Heart right ventricle (tissue), 16 donors: ENCODE data around the gene CCDC27. TPM values are rescaled to one million over a fixed set of nuclear protein-coding genes. Genes with fewer than 3 reads are reported as not detected.
"Not testable (repeated sequence)": the region's sequence is repeated elsewhere in the genome, so short reads cannot be mapped to it uniquely, and the experiment has no call there.

Experiments
- ATAC-seq, 8 donors: fragments of 200-7000 bp; cut with Tn5 transposase; one replicate each; pipeline ENCODE4 v1.9.1; 2020; ENCODE audit warnings: mild to moderate bottlenecking in 8 of 8, moderate library complexity in 8 of 8, moderate number of reproducible peaks in 1 of 8
- DNase-seq, 2 donors: peaks; one replicate each; pipeline ENCODE4 v3.0.0-alpha.2; 2020
- H3K27ac ChIP-seq, 10 donors: fragments of 200-600 bp; sonication (generic) in 2 of 10; one replicate each; pipeline versions ENCODE4 v1.5.0 to v1.8.0; 2020 to 2022; ENCODE audit warnings: mild to moderate bottlenecking in 3 of 10
- H3K27me3 ChIP-seq, 7 donors: fragments of 200-600 bp; one replicate each; pipeline ENCODE4 v1.8.0; 2021 to 2022; ENCODE audit warnings: mild to moderate bottlenecking in 2 of 7
- H3K36me3 ChIP-seq, 9 donors: fragments of 200-600 bp; sonication (generic) in 1 of 9; one replicate each; pipeline versions ENCODE4 v1.5.0 to v1.8.0; 2020 to 2022; ENCODE audit warnings: mild to moderate bottlenecking in 2 of 9
- H3K4me1 ChIP-seq, 9 donors: fragments of 200-600 bp; sonication (generic) in 1 of 9; one replicate each; pipeline versions ENCODE4 v1.5.0 to v1.8.0; 2020 to 2022; ENCODE audit warnings: mild to moderate bottlenecking in 4 of 9
- H3K4me3 ChIP-seq, 10 donors: fragments of 200-600 bp; sonication (generic) in 2 of 10; one replicate each; pipeline versions ENCODE4 v1.5.0 to v1.8.0; 2020 to 2022; ENCODE audit warnings: mild to moderate bottlenecking in 7 of 10, moderate library complexity in 2 of 10
- H3K9me3 ChIP-seq, 11 donors: fragments of 200-600 bp in 10 of 11; sonication (generic) in 2 of 11; one replicate each; pipeline versions ENCODE4 v1.5.0 to v1.8.0; 2013 to 2022; ENCODE audit warnings: mild to moderate bottlenecking in 2 of 11, control low read depth in 1 of 11, moderate library complexity in 1 of 11
- CTCF ChIP-seq, 9 donors: fragments of 200-600 bp; sonication (generic) in 2 of 9; IDR thresholded peaks; one replicate each; pipeline versions ENCODE4 v1.5.0 to v1.8.0; 2021 to 2022; ENCODE audit warnings: antibody characterized with exemption in 9 of 9, mild to moderate bottlenecking in 5 of 9, moderate library complexity in 1 of 9
- WGBS, 2 donors: extraction: QIAGEN DNeasy Blood & Tissue Kit; methylation state at CpG; one replicate each; pipeline ENCODE4 v1.1.7; 2013; ENCODE audit warnings: inconsistent platforms in 1 of 2; 5-methylcytosine and 5-hydroxymethylcytosine counted together
- intact Hi-C, 10 donors: fragments of 100-400 bp; cut with DNase I; formaldehyde crosslinking; loops; one replicate each; pipeline versions ENCODE4 v1.11.1 to v1.14.2; 2022
- polyA plus RNA-seq, 2 donors: library from polyadenylated mRNA; stranded (reverse); fragments of 200-250 nt; gene quantifications; one replicate each; pipeline ENCODE4 v1.2.3, GENCODE V29; 2013
- total RNA-seq, 10 donors: library from RNA; stranded (reverse); fragmentation: NEBNext Ultra II Directional in 3 of 10; extraction: Animal tissue kit (Norgen Biotek cat#: 25700) in 3 of 10; gene quantifications; one replicate each; pipeline versions ENCODE4 v1.2.1 to v1.2.4, GENCODE V29; 2021 to 2023
- donor health status: Arrhythmogenic right ventricular cardiomyopathy.
- donor health status: ischemic (EF 13 %, LVEDD 7.1; RV severe dilation, severe dysfunction).
- donor health status: healthy with polysubstance abuse.
- donor health status: DM: no; HTN: yes; CAD: no.
- donor health status: DM: no; HTN: no; CAD: no.
- donor health status: ischemic (EF 25% LVEDD 6.9; RV normal size, moderate dysfunction).
- donor health status: ischemic (EF 25% LVEDD 5.7; RV mildly dilated, moderate dysfunction).
- donor health status: healthy.
- donor health status: DM: yes; HTN: yes; CAD: no.
- donor health status: Ischemic cardiomyopathy.
- donor health status: ischemic (EF 35%, LVEDD 5.7; RV mildly dilated, moderate dysfunction).
- donor health status: nonischemic (EF 11% LVEDD 7.7; RV severe dilation, severe dysfunction).
- donor health status: DM: yes; HTN: yes; CAD: no.
- donor health status: PGD.
- donor health status: ischemic (EF 29% LVEDD 5.4; RV normal size, mild dysfunction).
- donor health status: nonischemic (EF 23%, LVEDD 6.1; RV moderate dilation, normal function).

Gene CCDC27
- total and polyA plus RNA-seq, 12 donors, result 0.03 TPM; not detected in 11

- ATAC-seq (no peak), DNase-seq (no peak)
- 85 to 90% methylated on average over 11 of the region's 11 CpGs for WGBS, 2 donors
- H3K4me3 ChIP-seq, result no peak overlapping the region
- TF ChIP-seq CTCF (IDR thresholded peaks at IDR 0.05), result no peak
- H3K27me3 ChIP-seq, result peaks cover 0 to 51% (median 12%) of the 10 kb centered on the region in 7 donors
- intact Hi-C loops, result no loop called here
- H3K4me1 ChIP-seq, result no peaks in the 10 kb centered on the region
- H3K36me3 ChIP-seq, result no peaks in the 10 kb centered on the region
- H3K9me3 ChIP-seq, result peaks cover 0 to 4% (median 0%) of the 10 kb centered on the region in 11 donors
- no peak overlapping the region for H3K27ac ChIP-seq
Observed at GRCh38 chr1:3805038-3805437, 52.8 kb downstream of the CCDC27 start.

- no peaks in the 10 kb centered on the region for H3K36me3 ChIP-seq
- TF ChIP-seq CTCF (IDR thresholded peaks at IDR 0.05), result no peak
- 79 to 85% methylated on average over 5 of the region's 5 CpGs for WGBS, 2 donors
- no peak overlapping the region for H3K4me3 ChIP-seq
- DNase-seq (no peak), ATAC-seq (no peak)
- peaks cover 0 to 4% (median 0%) of the 10 kb centered on the region in 11 donors for H3K9me3 ChIP-seq
- peaks cover 0 to 36% (median 8%) of the 10 kb centered on the region in 7 donors for H3K27me3 ChIP-seq
- no peak overlapping the region for H3K27ac ChIP-seq
- intact Hi-C loops, result no loop called here
- no peaks in the 10 kb centered on the region for H3K4me1 ChIP-seq
Observed at GRCh38 chr1:3807769-3808168, 55.5 kb downstream of the CCDC27 start.

- peaks cover 0 to 4% (median 0%) of the 10 kb centered on the region in 11 donors for H3K9me3 ChIP-seq
- H3K36me3 ChIP-seq, result peaks cover 0 to 13% (median 7%) of the 10 kb centered on the region in 9 donors
- intact Hi-C loops, result no loop called here
- no peaks in the 10 kb centered on the region for H3K4me1 ChIP-seq
- ATAC-seq (no peak), DNase-seq (no peak)
- TF ChIP-seq CTCF (IDR thresholded peaks at IDR 0.05), result no peak
- H3K27me3 ChIP-seq, result peaks cover 0 to 20% (median 0%) of the 10 kb centered on the region in 7 donors
- H3K27ac ChIP-seq, result no peak overlapping the region
- no peak overlapping the region for H3K4me3 ChIP-seq
- 81% methylated on average over 7 of the region's 7 CpGs for WGBS, 2 donors
Observed at GRCh38 chr1:3809680-3810079, 57.4 kb downstream of the CCDC27 start.

GRCh38 chr1:3810149-3810761 lies 58.0 kb downstream of the CCDC27 start:
- ATAC-seq, H3K4me1 ChIP-seq, intact Hi-C loops, H3K9me3 ChIP-seq, H3K4me3 ChIP-seq, DNase-seq, H3K27ac ChIP-seq: not testable (repeated sequence)
- WGBS, 2 donors, result 79 to 86% methylated on average over 9 of the region's 9 CpGs
- H3K27me3 ChIP-seq, result peaks cover 0 to 15% (median 0%) of the 10 kb centered on the region in 7 donors
- peaks cover 0 to 18% (median 13%) of the 10 kb centered on the region in 9 donors for H3K36me3 ChIP-seq

GRCh38 chr1:3811595-3811911 lies 59.3 kb downstream of the CCDC27 start:
- no peak for ATAC-seq
- intact Hi-C loops, result no loop called here

More at GRCh38 chr1:3811595-3811911, 59.3 kb downstream of the CCDC27 start:
- H3K4me3 ChIP-seq, result no peak overlapping the region
- no peak for TF ChIP-seq CTCF (IDR thresholded peaks at IDR 0.05)
- no peak overlapping the region for H3K27ac ChIP-seq
- H3K27me3 ChIP-seq, result peaks cover 0 to 4% (median 0%) of the 10 kb centered on the region in 7 donors
- H3K4me1 ChIP-seq, result no peaks in the 10 kb centered on the region
- no peak for DNase-seq
- 51 to 61% methylated on average over 2 of the region's 2 CpGs for WGBS, 2 donors
- H3K9me3 ChIP-seq, result peaks cover 0 to 4% (median 0%) of the 10 kb centered on the region in 11 donors
- peaks cover 0 to 31% (median 17%) of the 10 kb centered on the region in 9 donors for H3K36me3 ChIP-seq
